Spleen (tissue), 13 donors: Measurements from ENCODE around the gene TCEANC2. TPM values are rescaled to one million over a fixed set of nuclear protein-coding genes. Genes with fewer than 3 reads are reported as not detected.
A peak's percentile ranks its signal among the peaks of the same experiment; 100 is the strongest.
"Not testable (repeated sequence)": the region's sequence is repeated elsewhere in the genome, so short reads cannot be mapped to it uniquely, and the experiment has no call there.

Source experiments
- DNase-seq: peaks from one replicate; pipeline ENCODE4 v3.0.0-alpha.2; 2020
- H3K27ac ChIP-seq, 8 donors: fragments of 200-600 bp; sonication (generic) in 7 of 8; 1 replicate in 4 of 8; 2 replicates in 4 of 8; pipeline versions ENCODE4 v1.5.0 to v1.8.0; 2016 to 2021; ENCODE audit warnings: inconsistent platforms in 4 of 8, mild to moderate bottlenecking in 4 of 8, moderate library complexity in 1 of 8
- H3K27me3 ChIP-seq, 7 donors: fragments of 200-600 bp; sonication (generic) in 6 of 7; replicated peaks in 1 of 7; 1 replicate in 4 of 7; 2 replicates in 3 of 7; pipeline versions ENCODE4 v1.5.0 to v1.8.0; 2016 to 2021; ENCODE audit warnings: inconsistent platforms in 3 of 7, mild to moderate bottlenecking in 1 of 7
- H3K36me3 ChIP-seq, 6 donors: fragments of 200-600 bp; sonication (generic) in 5 of 6; 1 replicate in 4 of 6; 2 replicates in 2 of 6; pipeline versions ENCODE4 v1.5.0 to v1.8.0; 2016 to 2021; ENCODE audit warnings: inconsistent platforms in 2 of 6
- H3K4me1 ChIP-seq, 6 donors: fragments of 200-600 bp; sonication (generic) in 5 of 6; 1 replicate in 3 of 6; 2 replicates in 3 of 6; pipeline versions ENCODE4 v1.5.0 to v1.8.0; 2016 to 2021; ENCODE audit warnings: inconsistent platforms in 3 of 6
- H3K4me3 ChIP-seq, 8 donors: fragments of 200-600 bp; sonication (generic) in 7 of 8; 1 replicate in 4 of 8; 2 replicates in 4 of 8; pipeline versions ENCODE4 v1.5.0 to v1.8.0; 2016 to 2021; ENCODE audit warnings: inconsistent platforms in 4 of 8, mild to moderate bottlenecking in 4 of 8, moderate library complexity in 2 of 8
- H3K9me3 ChIP-seq, 8 donors: fragments of 200-600 bp; sonication (generic) in 7 of 8; 1 replicate in 4 of 8; 2 replicates in 4 of 8; pipeline versions ENCODE4 v1.5.0 to v1.8.0; 2016 to 2021; ENCODE audit warnings: inconsistent platforms in 4 of 8
- CTCF ChIP-seq, 11 experiments: fragments of 200-600 bp in 7 of 11; fragments of 450-650 bp in 4 of 11; sonication (generic) in 4 of 11; IDR thresholded peaks in 8 of 11; conservative IDR thresholded peaks in 3 of 11; 1 replicate in 7 of 11; 2 replicates in 4 of 11; pipeline versions ENCODE4 v1.4.0 to v1.8.0; 2016 to 2021; ENCODE audit warnings: antibody characterized with exemption in 11 of 11, inconsistent platforms in 4 of 11, mild to moderate bottlenecking in 1 of 11
- POLR2A ChIP-seq, 3 donors: fragments of 450-650 bp; IDR thresholded peaks; one replicate each; pipeline ENCODE4 v1.5.1; 2017; ENCODE audit warnings: antibody characterized with exemption in 3 of 3, mild to moderate bottlenecking in 1 of 3
- POLR2AphosphoS5 ChIP-seq, 3 donors: sonication (generic); formaldehyde crosslinking; IDR thresholded peaks; one replicate each; pipeline ENCODE4 v1.5.1; 2017; ENCODE audit warnings: antibody characterized with exemption in 3 of 3
- WGBS, 5 donors: extraction: QIAGEN DNeasy Blood & Tissue Kit in 3 of 5; methylation state at CpG; one replicate each; pipeline versions ENCODE4 v1.1.5 to v1.1.7; 2013 to 2018; 5-methylcytosine and 5-hydroxymethylcytosine counted together
- intact Hi-C: fragments of 100-400 bp; cut with DNase I; formaldehyde crosslinking; loops from one replicate; pipeline ENCODE4 v1.15.0; 2023; ENCODE audit warnings: low total_unique reads
- long read RNA-seq, 2 donors: transcript quantifications; one replicate each; lab custom pipeline, GENCODE V29; 2026
- polyA plus RNA-seq, 3 donors: library from polyadenylated mRNA; stranded (reverse); fragments of 200-250 nt; gene quantifications; one replicate each; pipeline ENCODE4 v1.2.1, GENCODE V29; 2013
- total RNA-seq, 7 donors: library from RNA; depleted of rRNA in 3 of 7; stranded (reverse); fragments of >200 nt in 3 of 7; fragmentation: NEBNext Ultra II Directional in 4 of 7; extraction: Animal tissue kit (Norgen Biotek cat#: 25700) in 4 of 7; gene quantifications; one replicate each; pipeline versions ENCODE4 v1.1.0 to v1.2.1, GENCODE V29; 2016 to 2021
- donor health status: healthy with polysubstance abuse.
- donor health status: DM: no; HTN: no; CAD: no; lungs with moderate emphysema.
- donor health status: DM: no; HTN: no; CAD: no.
- donor health status: Bipolar disorder and iron deficiency.
- donor health status: healthy.
- donor health status: DM: no; HTN: no; CAD: no.
- donor health status: DM: yes; HTN: yes; CAD: no.

TCEANC2 gene
- total RNA-seq, result 10 to 100 TPM in 2 of 7 donors, 1 to 10 TPM in 5; 4.9 to 12.7 (median 6.8) TPM
- polyA plus RNA-seq, result 1 to 10 TPM; 1.9 to 2.7 (median 2.7) TPM
- long read RNA-seq, donor 1, full-length matches to known transcripts, result 11 of 11 reads
- long read RNA-seq, donor 1, partial matches to known transcripts, result 0 of 11 reads
- long read RNA-seq, donor 1, other reads (novel, unspliced or antisense), result 0 of 11 reads
- long read RNA-seq, donor 2, partial matches to known transcripts, result 0 of 3 reads
- long read RNA-seq, donor 2, other reads (novel, unspliced or antisense), result 0 of 3 reads

- whole genome bisulfite sequencing, 5 donors, result 0 to 1% (median 0%) methylated on average over 45 to 59 of the region's 59 CpGs
- Histone ChIP-seq H3K4me1 (peaks cover 44 to 69% (median 60%) of the 10 kb centered on the region in 6 donors), H3K27ac (peak within 1 kb of the TSS; percentile 95 to 100 (median 98)), H3K4me3 (peak within 1 kb of the TSS; percentile 75 to 97 (median 90)), H3K27me3 (no peaks in the 10 kb centered on the region), H3K9me3 (no peaks in the 10 kb centered on the region), H3K36me3 (peaks cover 0 to 30% (median 0%) of the 10 kb centered on the region in 6 donors)
- DNase-seq, result peak; percentile 99
- intact Hi-C loops, result no loop called here
- TF ChIP-seq POLR2A (IDR thresholded peaks at IDR 0.05) (peak in 2 of 3 donors; percentile 59 to 81), CTCF (IDR thresholded peaks at IDR 0.05 in 8 of 11, conservative IDR thresholded peaks at IDR 0.05 in 3 of 11) (peak in 6 of 11 experiments; percentile 18 to 62 (median 33)), POLR2AphosphoS5 (IDR thresholded peaks at IDR 0.05) (peak; percentile 93 to 95 (median 94))
These were observed at the start of gene TCEANC2, which contains the start of gene TMEM59 for GRCh38 chr1:54052934-54053744. TSS of gene TCEANC2 (plus strand) at chr1:54053608. CDS start at chr1:54054423, 815 bp downstream. TSS of gene TMEM59 (minus strand) at chr1:54053204. CDS start at chr1:54053188, 16 bp downstream.

- H3K27me3 ChIP-seq, result peaks cover 0 to 19% (median 0%) of the 10 kb centered on the region in 7 donors
- H3K4me3 ChIP-seq, intact Hi-C loops, H3K4me1 ChIP-seq, DNase-seq, H3K36me3 ChIP-seq, H3K9me3 ChIP-seq, H3K27ac ChIP-seq: not testable (repeated sequence)
- WGBS, 5 donors, result 92 to 95% (median 95%) methylated on average over 11 to 19 of the region's 19 CpGs
These were observed 49.5 kb upstream of the TCEANC2 start for GRCh38 chr1:54003750-54004480.

- intact Hi-C loops, result no loop called here
These were observed 48.8 kb upstream of the TCEANC2 start for GRCh38 chr1:54004481-54005049.

More at GRCh38 chr1:54004481-54005049, 48.8 kb upstream of the TCEANC2 start:
- Histone ChIP-seq H3K4me1 (no peaks in the 10 kb centered on the region), H3K36me3 (no peaks in the 10 kb centered on the region), H3K9me3 (no peaks in the 10 kb centered on the region), H3K4me3 (no peak overlapping the region), H3K27ac (no peak overlapping the region), H3K27me3 (peaks cover 0 to 19% (median 0%) of the 10 kb centered on the region in 7 donors)
- 94 to 97% (median 96%) methylated on average over 22 to 27 of the region's 27 CpGs for WGBS, 5 donors
- no peak for DNase-seq
- TF ChIP-seq CTCF (IDR thresholded peaks at IDR 0.05 in 8 of 11, conservative IDR thresholded peaks at IDR 0.05 in 3 of 11) (no peak), POLR2A (IDR thresholded peaks at IDR 0.05) (no peak), POLR2AphosphoS5 (IDR thresholded peaks at IDR 0.05) (no peak)
